Right ventricle myocardium inferior (tissue), 1 donor: ENCODE results near the gene GDF10. TPM values are rescaled to one million over a fixed set of nuclear protein-coding genes. Genes with fewer than 3 reads are reported as not detected.

Experiments
- ATAC-seq: fragments of 200-7000 bp; cut with Tn5 transposase; one replicate; pipeline ENCODE4 v1.9.1; 2020; ENCODE audit warnings: mild to moderate bottlenecking, moderate library complexity
- DNase-seq: peaks from one replicate; pipeline ENCODE4 v3.0.0; 2021; ENCODE audit errors: missing footprints
- intact Hi-C: fragments of 100-400 bp; cut with DNase I; formaldehyde crosslinking; loops from one replicate; pipeline ENCODE4 v1.11.0; 2022
- total RNA-seq: library from RNA; stranded (reverse); fragmentation: NEBNext Ultra II Directional; extraction: Animal tissue kit (Norgen Biotek cat#: 25700); gene quantifications from one replicate; pipeline ENCODE4 v1.2.1, GENCODE V29; 2021
- donor health status: DM: no; HTN: yes; CAD: no; lungs with severe emphysema.

Gene GDF10
- total RNA-seq, 1 donor from 2014 or later: 0.27 TPM

- ATAC-seq: no peak
- DNase-seq: no peak
These were observed 25.6 kb downstream of the GDF10 start for GRCh38 chr10:47325303-47326291.

DNA sequence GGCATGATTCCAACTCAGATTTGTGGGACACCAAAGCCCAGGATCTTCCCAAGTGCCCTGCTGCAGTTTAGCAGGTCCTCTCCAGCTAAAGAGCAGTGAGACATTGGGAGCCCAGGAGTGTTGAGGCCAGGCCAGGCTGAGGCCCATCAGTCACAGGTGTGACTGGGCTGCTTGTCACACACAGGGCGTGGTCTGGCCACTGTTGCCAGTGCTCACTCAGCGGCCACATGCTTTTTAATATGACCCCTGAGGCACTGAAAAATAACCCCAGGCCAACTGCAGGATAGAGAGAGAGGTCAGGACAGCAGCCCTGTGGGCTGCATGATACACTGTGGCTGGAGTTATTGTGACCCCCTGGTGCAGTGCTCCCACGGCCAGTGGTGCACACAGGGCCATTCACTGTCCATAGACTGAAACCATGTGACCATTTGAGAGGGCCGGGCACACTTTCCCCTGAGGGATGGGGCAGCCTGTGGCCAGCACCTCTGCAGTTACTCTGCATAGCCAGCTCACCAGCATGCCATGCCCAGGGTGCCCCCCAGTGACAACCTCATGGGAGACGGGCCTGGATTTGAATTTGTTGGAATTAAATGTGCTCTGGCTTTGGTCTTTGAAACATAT, 26.4 kb downstream of the GDF10 start:
- ATAC-seq (peak; percentile 71), DNase-seq (no peak)
- intact Hi-C loops: no loop called here

More at GRCh38 chr10:47325303-47326291, 25.6 kb downstream of the GDF10 start:
- intact Hi-C loops: no loop called here

DNA sequence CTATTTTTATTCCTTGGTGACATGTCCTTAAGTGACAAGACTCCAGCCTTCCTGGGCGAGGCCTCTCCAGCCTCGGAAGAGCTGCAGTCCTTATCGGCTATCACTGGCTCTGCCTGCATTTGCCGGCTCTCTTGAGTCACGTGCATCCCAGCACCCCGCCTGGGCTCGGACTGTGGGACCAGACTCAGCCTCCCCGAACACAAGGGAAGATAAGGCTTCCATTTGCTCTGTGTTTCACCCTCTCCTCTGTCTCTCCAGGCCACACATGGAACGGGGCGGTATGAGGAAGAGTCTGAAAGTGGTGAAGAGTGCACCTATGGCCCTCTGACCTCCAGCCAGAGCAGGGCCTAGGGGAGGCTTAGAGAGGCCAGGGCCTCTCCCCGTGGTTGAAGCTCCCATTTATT, 26.9 kb downstream of the GDF10 start:
- intact Hi-C loops: no loop called here
- DNase-seq (no peak), ATAC-seq (peak; percentile 67)

DNA sequence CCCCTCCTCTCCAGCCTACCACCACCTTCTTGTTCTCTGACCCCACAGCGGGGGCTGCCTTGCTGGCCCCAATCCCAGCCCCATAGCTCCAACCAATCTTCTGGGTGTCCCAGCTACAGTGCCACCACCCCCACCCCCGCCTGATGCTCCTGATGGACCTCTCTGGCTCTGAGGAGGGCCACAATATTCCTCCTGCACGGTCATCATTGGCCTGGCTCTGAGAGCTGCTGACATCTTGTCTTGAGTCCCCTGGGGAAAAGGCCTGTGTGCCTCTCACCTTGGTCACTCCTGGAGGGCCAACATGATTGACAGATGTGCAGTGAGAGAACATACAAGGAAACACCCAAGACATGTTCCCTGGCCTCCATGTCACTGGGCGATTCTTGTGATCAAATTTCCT, 29.9 kb downstream of the GDF10 start:
- intact Hi-C loops: no loop called here
- ATAC-seq (no peak), DNase-seq (no peak)

- no peak for ATAC-seq
- intact Hi-C loops: no loop called here
- no peak for DNase-seq
These were observed 30.4 kb downstream of the GDF10 start for GRCh38 chr10:47330366-47330765.

DNA sequence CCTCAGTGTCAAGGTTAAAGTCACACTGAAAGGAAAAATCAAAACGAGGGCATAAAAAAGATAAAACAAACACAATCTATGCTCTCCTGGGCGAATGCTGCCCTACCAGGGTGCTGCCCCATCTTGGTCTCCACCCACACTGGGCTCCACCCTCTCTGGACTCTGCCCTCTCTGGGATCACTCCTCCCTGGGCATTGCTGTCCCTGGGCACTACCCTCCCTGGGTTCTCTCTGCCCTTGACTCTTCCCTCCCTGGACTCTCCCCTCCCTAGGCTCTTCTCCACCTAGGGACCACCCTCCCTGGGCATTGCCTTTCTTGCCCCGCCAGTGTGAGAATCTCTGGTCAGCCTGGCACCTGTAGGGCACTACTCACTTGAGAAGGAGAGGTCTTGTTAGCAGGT, 30.8 kb downstream of the GDF10 start:
- no peak for DNase-seq
- intact Hi-C loops: no loop called here
- no peak for ATAC-seq

DNA sequence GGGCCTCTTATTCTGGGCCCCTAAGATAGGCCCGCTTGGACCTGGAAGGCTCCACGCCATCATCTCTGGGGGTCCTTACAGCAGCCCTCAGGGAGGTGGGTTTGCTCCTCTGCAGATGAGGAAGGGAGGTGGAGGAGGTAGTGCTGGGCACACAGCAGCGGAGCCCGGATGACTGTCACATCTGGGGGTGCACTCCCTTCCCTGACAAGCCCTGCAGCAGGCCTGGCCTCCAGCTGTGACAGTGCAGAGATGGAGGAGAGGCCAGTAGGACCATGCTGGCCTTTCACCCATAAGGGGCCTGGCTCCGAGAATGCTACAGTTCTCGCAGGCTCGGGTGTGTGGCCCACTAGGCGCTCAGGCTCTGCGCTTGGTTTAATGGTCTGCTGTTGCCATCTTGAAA, 31.5 kb downstream of the GDF10 start:
- no peak for DNase-seq
- intact Hi-C loops: no loop called here
- ATAC-seq: no peak

DNA sequence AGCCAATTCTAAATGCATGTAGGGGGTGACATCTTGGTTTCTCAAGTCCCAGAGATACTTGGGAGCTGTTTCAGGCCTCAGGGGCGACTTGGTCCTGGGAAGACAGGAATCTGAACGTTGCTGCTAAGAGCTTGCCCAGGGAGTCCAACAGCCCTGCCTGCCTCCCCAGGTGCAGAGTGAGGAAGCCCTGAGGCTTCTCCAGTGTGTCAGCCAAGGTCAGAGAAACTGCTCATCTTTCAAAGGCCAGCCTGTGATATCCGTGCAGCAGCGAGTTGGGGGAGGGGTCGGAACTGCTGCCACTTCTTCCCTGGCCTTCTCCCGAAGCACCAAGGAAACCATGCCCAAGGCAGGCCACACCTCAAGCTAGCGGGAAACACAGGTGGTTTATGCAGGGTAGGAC, 32.0 kb downstream of the GDF10 start:
- intact Hi-C loops: no loop called here
- no peak for DNase-seq
- ATAC-seq: no peak

GRCh38 chr10:47332371-47332770, 32.4 kb downstream of the GDF10 start:
- DNase-seq (no peak), ATAC-seq (no peak)
- intact Hi-C loops: no loop called here

- ATAC-seq (no peak), DNase-seq (no peak)
- intact Hi-C loops: no loop called here
These were observed 32.9 kb downstream of the GDF10 start for GRCh38 chr10:47332946-47333345.

- intact Hi-C loops: no loop called here
- DNase-seq (no peak), ATAC-seq (no peak)
These were observed 33.5 kb downstream of the GDF10 start for GRCh38 chr10:47333532-47333931.

GRCh38 chr10:47334466-47335295, 34.7 kb downstream of the GDF10 start:
- ATAC-seq: no peak
- no peak for DNase-seq
- intact Hi-C loops: no loop called here

DNA sequence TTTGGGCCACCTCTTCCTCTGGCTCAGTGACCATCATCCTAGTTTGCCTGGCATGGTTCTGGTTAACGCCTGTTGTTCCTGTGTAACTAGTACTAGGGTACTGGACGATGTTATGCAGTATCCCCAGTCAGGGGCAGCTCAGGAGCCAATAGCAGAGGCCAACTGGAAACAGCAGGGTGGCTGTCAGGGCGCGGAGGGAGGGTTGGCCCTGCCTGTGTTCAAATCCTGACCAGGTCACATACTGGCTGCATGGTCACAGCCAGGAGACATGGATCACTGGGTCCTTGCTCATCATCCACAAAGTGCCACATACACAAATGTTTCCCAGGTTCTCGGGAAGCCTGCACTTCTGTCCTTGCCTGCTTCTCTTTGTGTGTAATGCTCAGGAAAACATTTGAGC, 35.9 kb downstream of the GDF10 start:
- DNase-seq: no peak
- ATAC-seq: no peak
- intact Hi-C loops: no loop called here

DNA sequence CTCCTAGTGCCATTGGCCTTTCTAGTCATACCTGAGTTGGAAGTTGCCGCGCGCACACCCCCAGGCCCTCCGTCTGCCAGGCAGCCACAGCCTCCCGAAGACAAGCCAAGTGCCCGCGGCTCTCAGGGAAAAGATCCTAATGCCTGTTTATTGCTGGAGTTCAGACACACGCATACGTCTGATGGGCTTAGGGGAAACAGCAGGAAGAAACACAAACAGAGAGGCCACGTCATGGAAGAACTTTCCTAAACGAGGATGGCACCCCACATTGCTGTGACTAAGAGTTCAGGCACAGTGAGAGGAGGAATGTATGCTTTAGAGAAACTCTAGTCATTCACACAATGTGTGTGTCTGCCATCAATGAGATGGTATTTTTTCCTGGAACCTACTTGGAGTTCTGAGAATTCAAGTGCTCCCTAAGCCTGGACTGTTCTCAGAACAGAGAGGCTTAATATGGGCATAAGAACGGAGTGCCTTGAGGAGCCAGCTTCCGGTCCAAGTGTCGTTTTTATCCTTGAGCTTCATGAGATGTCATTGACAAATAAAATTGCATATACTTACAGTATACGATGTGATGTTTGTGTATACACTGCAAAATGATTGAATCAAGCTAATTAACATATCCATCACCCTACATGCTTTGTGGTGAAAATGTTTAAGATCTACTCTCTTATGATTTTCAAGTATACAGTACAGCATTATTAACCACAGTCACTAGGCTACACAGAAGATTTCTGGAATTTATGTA, 36.6 kb downstream of the GDF10 start:
- ATAC-seq (no peak), DNase-seq (no peak)

DNA sequence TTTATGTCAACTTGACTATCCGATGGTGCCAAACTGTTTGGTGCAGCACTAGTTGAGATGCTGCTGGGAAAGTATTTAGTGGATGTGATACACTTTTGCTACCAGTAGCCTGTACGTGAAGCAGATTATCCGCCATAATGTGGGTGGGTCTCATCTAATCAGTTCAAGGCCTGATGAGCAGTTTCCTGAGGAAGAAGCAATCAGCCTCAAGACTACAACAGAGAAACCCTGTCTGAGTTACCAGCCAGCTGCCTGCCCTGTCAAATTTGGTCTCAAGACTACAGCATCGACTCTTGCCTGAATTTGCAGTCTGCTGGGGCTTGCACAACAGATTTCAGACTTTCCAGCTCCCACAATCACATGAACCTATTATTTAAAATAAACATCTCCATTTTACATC, 37.3 kb downstream of the GDF10 start:
- intact Hi-C loops: no loop called here
- DNase-seq (no peak), ATAC-seq (no peak)

More for the DNA sequence above, 36.6 kb downstream of the GDF10 start:
- intact Hi-C loops: no loop called here

DNA sequence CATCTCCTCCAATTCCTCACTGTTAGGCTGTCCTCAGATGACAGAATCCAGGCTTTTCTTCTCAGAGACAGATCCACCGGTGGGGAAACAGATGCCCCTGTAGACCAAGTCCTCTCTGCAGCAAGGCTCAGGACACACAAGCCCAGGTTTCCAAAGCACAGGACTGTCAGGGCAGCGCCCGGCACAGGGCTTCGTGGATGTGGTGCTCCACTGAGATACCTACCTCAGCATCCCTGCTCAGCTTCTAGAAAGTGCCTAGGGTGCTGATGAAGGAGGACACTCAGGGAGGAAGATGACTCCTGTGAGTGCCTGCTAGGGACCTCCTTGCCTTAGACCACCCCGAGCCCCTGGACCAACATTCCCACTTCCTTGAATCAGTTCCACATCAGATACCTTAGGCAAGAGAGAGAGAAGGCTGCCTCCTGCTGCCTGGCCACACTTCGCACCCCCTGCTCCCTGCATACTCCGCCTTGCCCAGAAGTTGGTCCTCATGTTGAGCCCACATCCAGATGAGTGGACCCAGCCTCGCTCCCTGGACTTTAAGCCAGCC, 39.3 kb downstream of the GDF10 start:
- intact Hi-C loops: no loop called here
- DNase-seq: no peak
- no peak for ATAC-seq

DNA sequence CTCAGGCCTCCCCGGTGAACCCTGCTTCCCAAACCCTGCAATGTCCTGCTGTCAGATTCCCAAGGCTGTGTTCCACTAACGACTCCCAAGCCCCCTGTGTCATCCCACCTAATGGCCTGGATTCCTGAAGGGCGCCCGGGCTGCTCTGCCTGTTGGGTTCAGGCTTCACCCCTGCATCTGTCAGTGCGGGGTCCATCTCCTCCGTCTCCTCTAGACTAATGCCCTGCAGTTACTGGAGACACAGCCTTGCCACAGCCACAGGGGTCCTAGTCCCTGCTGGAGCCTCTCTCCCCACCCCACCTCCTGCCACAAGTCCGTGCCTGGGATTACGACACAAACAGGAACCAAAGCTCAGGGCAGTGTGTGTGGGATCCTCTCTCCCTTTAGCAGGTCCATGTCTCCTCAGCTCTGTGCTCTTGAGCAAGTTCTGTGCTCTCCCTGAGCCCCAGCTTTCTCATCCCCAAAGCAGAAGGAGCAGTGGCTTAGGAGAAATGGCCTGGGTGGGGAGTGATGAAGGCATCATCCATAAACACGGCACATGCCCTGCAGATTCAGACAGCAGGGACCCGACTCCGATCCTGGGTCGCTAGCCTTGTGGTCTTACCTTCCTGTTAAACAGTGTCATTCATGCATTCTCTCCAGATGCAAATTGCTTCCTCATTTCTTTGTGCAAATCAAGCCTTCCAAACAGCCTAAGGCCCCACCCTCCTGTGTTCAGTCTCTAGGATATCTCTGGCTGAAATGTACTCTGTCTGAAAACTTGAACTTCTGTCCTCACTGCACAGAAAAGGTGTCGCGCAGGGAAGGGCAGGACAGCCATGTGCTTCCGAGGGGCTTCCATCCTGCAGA, 40.0 kb downstream of the GDF10 start:
- DNase-seq (peak; percentile 41), ATAC-seq (no peak)
- intact Hi-C loops: no loop called here
